HepG2 (cell line): ENCODE results near the gene NPB. TPM values are rescaled to one million over a fixed set of nuclear protein-coding genes. Genes with fewer than 3 reads are reported as not detected.

ENCODE experiments used
- AGO2 ChIP-seq: fragments of 200-400 bp; formaldehyde crosslinking; optimal IDR thresholded peaks from 2 replicates; pipeline ENCODE3; 2017; ENCODE audit warnings: mild to moderate bottlenecking, low read depth, low read length, moderate library complexity
- DZIP1 ChIP-seq: sonication (generic); formaldehyde crosslinking; IDR thresholded peaks from 2 replicates; pipeline ENCODE4 v1.5.0; 2020; ENCODE audit warnings: mild to moderate bottlenecking, missing genetic modification reagents
- FOXA1 ChIP-seq, 2 experiments: fragments of 450-650 bp in 1 of 2; sonication (generic) in 1 of 2; formaldehyde crosslinking in 1 of 2; IDR thresholded peaks; 2 replicates each; pipeline versions ENCODE4 v1.4.0 to v1.6.1; 2016 to 2020; ENCODE audit warnings: missing genetic modification reagents in 1 of 2
- HNF4G ChIP-seq, 2 experiments: sonication (generic) in 1 of 2; formaldehyde crosslinking in 1 of 2; IDR thresholded peaks; 2 replicates each; pipeline versions ENCODE4 v1.4.0 to v1.6.1; 2011 to 2020; ENCODE audit warnings: borderline replicate concordance in 2 of 2, low read depth in 2 of 2, mild to moderate bottlenecking in 2 of 2, low read length in 1 of 2, missing genetic modification reagents in 1 of 2, moderate library complexity in 1 of 2
- HOXA3 ChIP-seq: sonication (generic); formaldehyde crosslinking; IDR thresholded peaks from 2 replicates; pipeline ENCODE4 v1.5.0; 2020; ENCODE audit warnings: missing genetic modification reagents
- IRX3 ChIP-seq: sonication (generic); formaldehyde crosslinking; IDR thresholded peaks from 2 replicates; pipeline ENCODE4 v1.8.1; 2023; ENCODE audit warnings: mild to moderate bottlenecking, low read depth, missing genetic modification reagents, borderline replicate concordance
- MTA3 ChIP-seq: sonication (generic); formaldehyde crosslinking; IDR thresholded peaks from 2 replicates; pipeline ENCODE4 v1.4.0; 2020; ENCODE audit warnings: missing genetic modification reagents
- MXI1 ChIP-seq: IDR thresholded peaks from 3 replicates; pipeline ENCODE4 v1.6.1; 2012; ENCODE audit warnings: low read depth, low read length, inconsistent platforms, borderline replicate concordance
- NFE2L1 ChIP-seq: sonication (generic); formaldehyde crosslinking; IDR thresholded peaks from 2 replicates; pipeline ENCODE4 v1.4.0; 2020; ENCODE audit warnings: missing genetic modification reagents, mild to moderate bottlenecking, borderline replicate concordance
- PAWR ChIP-seq: sonication (generic); formaldehyde crosslinking; IDR thresholded peaks from 2 replicates; pipeline ENCODE4 v1.4.0; 2020; ENCODE audit warnings: missing genetic modification reagents, mild to moderate bottlenecking, borderline replicate concordance
- PLRG1 ChIP-seq: fragments of 450-650 bp; conservative IDR thresholded peaks from 2 replicates; pipeline ENCODE4 v1.6.1; 2016
- SP140L ChIP-seq: sonication (generic); formaldehyde crosslinking; IDR thresholded peaks from 2 replicates; pipeline ENCODE4 v1.4.0; 2020; ENCODE audit warnings: missing genetic modification reagents, borderline replicate concordance
- TAF15 ChIP-seq: fragments of 200-400 bp; formaldehyde crosslinking; IDR thresholded peaks from one replicate; pipeline ENCODE4 v1.6.1; 2018; ENCODE audit warnings: mild to moderate bottlenecking, low read depth, low read length; ENCODE audit not compliant: poor library complexity, severe bottlenecking
- TOPORS ChIP-seq: sonication (generic); formaldehyde crosslinking; IDR thresholded peaks from 2 replicates; pipeline ENCODE4 v1.8.0; 2023; ENCODE audit warnings: mild to moderate bottlenecking, missing genetic modification reagents
- ZBTB44 ChIP-seq: sonication (generic); formaldehyde crosslinking; IDR thresholded peaks from 2 replicates; pipeline ENCODE4 v1.4.0; 2020; ENCODE audit warnings: missing genetic modification reagents
- ZNF251 ChIP-seq: sonication (generic); formaldehyde crosslinking; IDR thresholded peaks from 2 replicates; pipeline ENCODE4 v1.9.0; 2021; ENCODE audit warnings: mild to moderate bottlenecking, missing genetic modification reagents
- ZNF317 ChIP-seq: sonication (generic); formaldehyde crosslinking; IDR thresholded peaks from 2 replicates; pipeline ENCODE4 v1.5.0; 2020; ENCODE audit warnings: mild to moderate bottlenecking, missing genetic modification reagents
- ZNF431 ChIP-seq: sonication (generic); formaldehyde crosslinking; IDR thresholded peaks from 2 replicates; pipeline ENCODE4 v1.9.0; 2022; ENCODE audit warnings: missing genetic modification reagents, low read depth, mild to moderate bottlenecking, borderline replicate concordance
- ZNF597 ChIP-seq: sonication (generic); formaldehyde crosslinking; IDR thresholded peaks from 2 replicates; pipeline ENCODE4 v1.5.0; 2020; ENCODE audit warnings: missing genetic modification reagents
- ZNF703 ChIP-seq: sonication (generic); formaldehyde crosslinking; IDR thresholded peaks from 2 replicates; pipeline ENCODE4 v1.5.1; 2020; ENCODE audit warnings: missing genetic modification reagents, mild to moderate bottlenecking, moderate library complexity, borderline replicate concordance
- ZNF737 ChIP-seq: sonication (generic); formaldehyde crosslinking; IDR thresholded peaks from 2 replicates; pipeline ENCODE4 v1.5.0; 2020; ENCODE audit warnings: missing genetic modification reagents, mild to moderate bottlenecking, borderline replicate concordance
- ZNF878 ChIP-seq: sonication (generic); formaldehyde crosslinking; IDR thresholded peaks from 2 replicates; pipeline ENCODE4 v1.8.1; 2023; ENCODE audit warnings: mild to moderate bottlenecking, missing genetic modification reagents, moderate library complexity
- ZSCAN21 ChIP-seq: sonication (generic); formaldehyde crosslinking; IDR thresholded peaks from 2 replicates; pipeline ENCODE4 v1.8.0; 2022; ENCODE audit warnings: mild to moderate bottlenecking, missing genetic modification reagents, moderate library complexity, borderline replicate concordance
- ZSCAN25 ChIP-seq: sonication (generic); formaldehyde crosslinking; IDR thresholded peaks from 2 replicates; pipeline ENCODE4 v1.8.0; 2022; ENCODE audit warnings: mild to moderate bottlenecking, missing genetic modification reagents
- polyA plus RNA-seq, 8 experiments: library from polyadenylated mRNA; depleted of rRNA in 3 of 8; stranded (reverse) in 7 of 8; unstranded in 1 of 8; fragments of >200 nt; fragmentation: Illumina TruSeq in 4 of 8; extraction: Trizol in 4 of 8; gene quantifications; 2 replicates each; pipeline versions ENCODE4 v1.2.1 to v1.2.3, GENCODE V29; 2011 to 2016; ENCODE audit warnings: low read depth in 4 of 8, missing spikeins in 1 of 8, mixed read lengths in 1 of 8; ENCODE audit not compliant: insufficient read depth in 1 of 8
- total RNA-seq, 5 experiments: library from RNA; depleted of rRNA; stranded (reverse); fragments of >200 nt; fragmentation: Illumina TruSeq; extraction: Trizol; gene quantifications; 2 replicates each; pipeline ENCODE4 v1.2.3, GENCODE V29; 2016; ENCODE audit warnings: low read depth in 1 of 5

The NPB gene
- total and polyA plus RNA-seq, 2 of the 13 experiments (the other 11 are each of a cell fraction or from before 2014, with no cell fraction given) = 0.11 to 0.93 TPM

DNA sequence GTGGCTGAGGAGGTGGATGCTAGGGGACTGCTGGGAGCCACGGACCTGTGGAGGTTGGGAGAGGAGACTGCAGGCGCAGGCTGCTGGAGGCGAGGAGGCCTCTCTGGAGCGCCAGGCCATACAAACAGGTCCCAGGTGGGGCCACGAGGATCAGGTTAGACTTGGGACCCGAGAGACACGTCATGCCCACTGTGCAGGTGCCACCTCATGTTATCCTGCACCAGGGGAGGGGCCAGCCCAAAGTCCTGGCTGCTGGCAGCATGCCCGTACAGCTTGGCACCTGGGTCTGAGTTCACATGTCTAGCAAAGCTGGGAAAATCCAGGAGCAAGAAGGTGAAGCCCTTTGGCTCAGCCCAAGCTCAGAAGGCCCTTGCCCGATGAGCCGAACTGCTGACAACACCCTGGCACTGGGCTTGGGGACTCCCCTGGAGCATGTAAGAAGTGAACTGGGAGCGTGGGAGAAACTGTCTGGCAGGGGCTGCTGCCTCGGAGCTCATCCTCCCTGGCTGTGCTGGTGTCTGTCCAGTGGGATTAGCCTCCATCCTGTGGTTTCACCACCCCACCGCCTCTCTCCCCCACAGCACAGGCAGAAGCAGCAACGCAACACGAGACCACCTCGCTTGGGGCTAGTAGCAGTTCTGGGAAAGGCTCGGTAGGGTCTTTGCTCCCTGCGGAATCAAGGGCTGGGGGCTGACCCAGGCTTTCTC, 36.2 kb upstream of the NPB start (continued):
- TF ChIP-seq DZIP1 (CRISPR knock-in tag) (no peak), HOXA3 (CRISPR knock-in tag) (peak; percentile 12), ZNF703 (CRISPR knock-in tag) (0 out of 2 replicates have a peak, but pooled peaks have one; percentile 33), TAF15 (peak; percentile 32), MTA3 (CRISPR knock-in tag) (no peak), TOPORS (CRISPR knock-in tag) (no peak), SP140L (no peak), ZBTB44 (CRISPR knock-in tag) (no peak), ZNF431 (CRISPR knock-in tag) (0 out of 2 replicates have a peak, but pooled peaks have one; percentile 44), FOXA1 (IDR thresholded peaks at IDR 0.05) (no peak), FOXA1 (CRISPR knock-in tag; IDR thresholded peaks at IDR 0.05) (no peak), ZNF317 (no peak), AGO2 (peak; percentile 94), PLRG1 (no peak), IRX3 (CRISPR knock-in tag) (no peak), PAWR (CRISPR knock-in tag) (no peak), ZSCAN25 (no peak; the same call in 1 of the 2 replicates), ZNF878 (CRISPR knock-in tag) (no peak), ZNF597 (CRISPR knock-in tag) (no peak), HNF4G (IDR thresholded peaks at IDR 0.05; ENCODE audit: borderline replicate concordance, low read depth, low read length) (0 out of 2 replicates have a peak, but pooled peaks have one; percentile 15), HNF4G (CRISPR knock-in tag; IDR thresholded peaks at IDR 0.05; ENCODE audit: borderline replicate concordance, low read depth) (no peak), MXI1 (peak; percentile 74; the same call in 1 of the 3 replicates), ZNF737 (CRISPR knock-in tag) (0 out of 2 replicates have a peak, but pooled peaks have one; percentile 43), ZNF251 (CRISPR knock-in tag) (no peak), ZSCAN21 (CRISPR knock-in tag) (0 out of 2 replicates have a peak, but pooled peaks have one; percentile 3), NFE2L1 (CRISPR knock-in tag) (no peak)
